HG02852 (cell line): Measurements from ENCODE around the gene RASSF5.

Experiments
- ATAC-seq: cut with Tn5 transposase; IDR thresholded peaks from one replicate; pipeline ENCODE4 v1.9.1; 2021; ENCODE audit warnings: mild to moderate bottlenecking, moderate library complexity; ENCODE audit not compliant: unreplicated experiment

The RASSF5 gene

DNA sequence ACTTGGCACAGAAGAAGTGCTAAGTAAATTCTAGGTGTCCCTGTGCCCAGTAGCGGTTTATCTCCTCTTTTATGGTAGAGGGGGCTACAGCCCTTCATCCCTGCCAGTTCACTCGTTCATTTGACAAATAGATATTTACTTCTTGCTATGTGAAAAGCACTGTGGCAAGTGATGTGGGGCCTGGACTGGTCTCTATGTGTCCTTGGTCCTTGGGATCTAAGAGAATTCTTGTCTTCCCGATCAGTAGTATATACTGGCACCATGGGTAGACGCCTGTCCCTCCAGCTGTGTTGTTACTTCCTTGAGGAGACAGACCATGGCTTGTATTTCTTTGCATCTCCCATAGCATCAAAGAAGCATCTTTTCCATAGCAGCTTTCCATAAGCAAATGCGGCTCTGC lies 75.2 kb downstream of the RASSF5 start:
- no peak for ATAC-seq

GRCh38 chr1:206582971-206583706 lies 75.8 kb downstream of the RASSF5 start:
- ATAC-seq: no peak

DNA sequence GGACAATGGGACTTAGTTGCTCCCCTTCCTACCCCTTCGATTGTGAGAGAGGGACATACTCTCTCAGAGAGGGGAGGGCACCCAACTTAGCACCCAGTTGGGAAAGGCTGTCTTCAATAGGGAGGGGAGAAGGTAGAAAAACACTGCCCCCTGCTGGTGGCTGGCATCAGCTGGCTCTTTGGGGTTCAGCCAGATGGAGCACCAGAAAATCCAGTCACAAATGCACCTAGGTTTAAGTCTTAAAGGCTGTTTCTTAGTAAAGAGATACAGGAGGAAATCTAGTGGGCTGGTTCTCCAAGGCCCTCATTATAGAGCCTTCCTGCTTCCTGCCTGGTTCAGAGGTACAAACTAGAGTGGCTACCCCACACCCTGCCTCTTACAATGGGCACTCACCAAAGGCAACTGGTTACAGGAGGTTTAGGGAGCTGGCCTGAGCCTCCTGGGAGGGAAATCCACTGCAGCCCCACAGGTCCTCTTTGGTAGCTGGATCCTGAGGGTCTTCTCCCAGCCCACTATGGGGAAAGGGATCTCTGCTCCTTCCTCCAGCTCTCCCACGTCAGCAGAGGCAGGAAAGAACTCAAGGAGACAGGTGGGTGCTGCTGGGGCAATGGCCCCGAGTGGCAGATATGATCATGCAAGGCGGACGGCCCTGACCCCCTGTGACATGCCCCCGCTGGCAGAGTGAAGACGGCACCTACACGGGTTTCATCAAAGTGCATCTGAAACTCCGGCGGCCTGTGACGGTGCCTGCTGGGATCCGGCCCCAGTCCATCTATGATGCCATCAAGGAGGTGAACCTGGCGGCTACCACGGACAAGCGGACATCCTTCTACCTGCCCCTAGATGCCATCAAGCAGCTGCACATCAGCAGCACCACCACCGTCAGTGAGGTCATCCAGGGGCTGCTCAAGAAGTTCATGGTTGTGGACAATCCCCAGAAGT lies 76.6 kb downstream of the RASSF5 start:
- no peak for ATAC-seq

GRCh38 chr1:206584683-206585082 lies 77.4 kb downstream of the RASSF5 start:
- ATAC-seq: no peak

DNA sequence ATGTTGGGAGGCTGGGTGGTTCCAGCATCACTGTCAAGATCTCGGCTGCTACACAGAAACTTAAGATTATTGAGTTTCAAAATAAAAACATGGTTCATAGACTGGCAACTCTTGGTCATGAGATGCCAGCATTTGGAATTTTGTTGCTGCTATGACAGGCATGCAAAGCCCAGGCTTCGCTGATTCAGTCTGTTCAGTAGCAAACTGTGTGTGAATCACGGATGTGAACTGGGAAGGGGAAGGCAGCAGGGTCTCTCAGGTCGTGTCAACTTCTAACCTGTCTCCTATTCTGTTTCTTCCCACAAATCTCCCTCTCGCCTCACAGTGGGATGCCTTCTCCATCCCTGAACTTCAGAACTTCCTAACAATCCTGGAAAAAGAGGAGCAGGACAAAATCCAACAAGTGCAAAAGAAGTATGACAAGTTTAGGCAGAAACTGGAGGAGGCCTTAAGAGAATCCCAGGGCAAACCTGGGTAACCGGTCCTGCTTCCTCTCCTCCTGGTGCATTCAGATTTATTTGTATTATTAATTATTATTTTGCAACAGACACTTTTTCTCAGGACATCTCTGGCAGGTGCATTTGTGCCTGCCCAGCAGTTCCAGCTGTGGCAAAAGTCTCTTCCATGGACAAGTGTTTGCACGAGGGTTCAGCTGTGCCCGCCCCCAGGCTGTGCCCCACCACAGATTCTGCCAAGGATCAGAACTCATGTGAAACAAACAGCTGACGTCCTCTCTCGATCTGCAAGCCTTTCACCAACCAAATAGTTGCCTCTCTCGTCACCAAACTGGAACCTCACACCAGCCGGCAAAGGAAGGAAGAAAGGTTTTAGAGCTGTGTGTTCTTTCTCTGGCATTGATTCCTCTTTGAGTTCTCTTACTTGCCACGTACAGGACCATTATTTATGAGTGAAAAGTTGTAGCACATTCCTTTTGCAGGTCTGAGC lies 79.4 kb downstream of the RASSF5 start:
- no peak for ATAC-seq

- no peak for ATAC-seq
Observed at GRCh38 chr1:206587904-206588303, 80.6 kb downstream of the RASSF5 start.

- no peak for ATAC-seq
Observed at GRCh38 chr1:206588492-206588891, 81.2 kb downstream of the RASSF5 start.

DNA sequence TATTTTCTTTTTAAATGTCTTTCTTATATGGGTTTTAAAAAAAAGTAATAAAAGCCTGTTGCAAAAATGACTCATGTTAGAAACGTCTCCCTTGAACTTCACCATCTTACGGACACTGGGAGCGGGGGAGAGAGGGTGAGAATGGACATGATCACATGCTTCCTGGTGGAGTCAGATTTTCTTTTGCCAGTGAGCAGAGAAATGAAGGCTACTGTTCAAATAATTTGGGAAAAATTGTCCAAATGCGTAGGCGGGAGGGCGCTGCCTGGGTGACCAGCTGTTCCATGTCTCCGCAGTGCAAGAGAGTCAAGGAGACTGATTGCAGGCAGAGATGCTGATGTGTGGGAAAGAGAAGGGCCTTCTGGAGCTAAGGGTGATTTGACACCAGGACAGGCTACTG lies 81.9 kb downstream of the RASSF5 start:
- ATAC-seq: no peak

DNA sequence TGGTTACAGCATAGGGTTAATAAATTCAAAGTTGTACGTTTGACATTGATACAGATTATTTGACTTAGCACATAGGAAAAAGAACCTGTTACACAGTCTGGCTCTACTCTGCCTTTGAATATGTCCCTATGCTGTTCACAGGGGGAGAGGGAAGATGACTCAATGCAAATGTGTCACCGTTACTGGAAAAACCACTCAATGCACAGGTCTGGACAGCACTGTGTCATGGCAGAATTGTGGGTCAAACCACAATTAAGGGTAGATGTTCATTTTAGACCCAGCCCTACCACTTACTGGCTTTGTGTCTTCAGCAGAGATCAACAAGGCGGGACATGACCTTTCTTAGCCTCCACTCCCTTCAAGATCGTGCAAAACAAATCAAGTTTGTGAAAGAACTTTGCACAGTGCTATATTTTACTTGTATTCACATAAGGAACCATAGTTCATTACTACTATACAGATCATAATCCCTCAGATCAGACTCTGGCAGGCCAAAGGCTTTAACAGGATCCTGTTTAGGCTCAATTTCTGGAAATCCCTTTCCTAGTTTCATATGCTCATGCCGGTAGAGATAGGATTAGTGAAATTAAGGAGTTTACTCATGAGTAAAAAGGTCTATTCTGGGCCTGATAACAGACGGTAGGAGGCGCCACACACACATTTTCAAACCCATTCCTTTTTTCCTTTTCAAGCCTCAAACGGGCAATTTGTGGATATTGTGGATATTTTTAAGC lies 82.9 kb downstream of the RASSF5 start:
- peak; percentile 73 for ATAC-seq

- no peak for ATAC-seq
Observed at GRCh38 chr1:206591226-206591625, 83.9 kb downstream of the RASSF5 start.

DNA sequence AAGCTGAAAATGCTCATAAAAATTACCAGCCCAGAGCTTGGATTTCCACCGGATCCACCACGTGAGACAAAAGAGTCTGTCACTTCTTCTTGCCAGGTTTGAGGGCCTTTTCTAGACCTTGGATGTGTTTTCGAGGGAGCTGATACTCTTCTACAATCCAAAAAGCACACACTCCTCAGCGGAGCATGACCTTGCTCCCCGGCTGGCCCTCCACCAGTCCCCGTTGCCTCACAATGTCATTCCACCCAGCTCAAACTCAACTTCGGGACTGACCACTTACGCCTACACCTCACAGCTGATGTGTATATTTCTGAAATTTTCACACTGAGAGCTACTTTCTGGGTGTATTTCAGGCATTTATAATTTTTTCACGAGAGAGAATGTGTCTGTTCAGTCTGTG lies 84.4 kb downstream of the RASSF5 start:
- no peak for ATAC-seq

- no peak for ATAC-seq
Observed at GRCh38 chr1:206593351-206593925, 86.1 kb downstream of the RASSF5 start.

GRCh38 chr1:206595581-206596318 lies 88.4 kb downstream of the RASSF5 start:
- ATAC-seq: no peak

DNA sequence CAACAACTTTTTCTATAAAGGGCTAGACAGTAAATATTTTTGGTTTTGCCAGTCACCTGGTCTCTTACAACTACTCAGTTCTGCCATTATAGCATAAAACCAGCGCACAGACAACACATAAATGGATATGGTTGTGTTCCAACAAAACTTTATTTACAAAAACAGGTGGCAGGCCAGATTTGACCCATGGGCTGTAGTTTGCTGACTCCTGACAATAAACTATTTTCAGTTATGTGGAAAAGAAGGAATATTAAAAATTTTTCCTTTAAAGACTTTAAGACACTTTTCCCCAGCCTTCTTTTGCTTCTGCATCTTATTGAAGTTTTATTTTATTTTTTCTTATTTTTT lies 89.0 kb downstream of the RASSF5 start:
- ATAC-seq: no peak

- ATAC-seq: no peak
Observed at GRCh38 chr1:206600527-206600926, 93.2 kb downstream of the RASSF5 start.

GRCh38 chr1:206604861-206605260 lies 97.5 kb downstream of the RASSF5 start:
- no peak for ATAC-seq

- no peak for ATAC-seq
Observed at GRCh38 chr1:206606867-206607266, 99.5 kb downstream of the RASSF5 start.

DNA sequence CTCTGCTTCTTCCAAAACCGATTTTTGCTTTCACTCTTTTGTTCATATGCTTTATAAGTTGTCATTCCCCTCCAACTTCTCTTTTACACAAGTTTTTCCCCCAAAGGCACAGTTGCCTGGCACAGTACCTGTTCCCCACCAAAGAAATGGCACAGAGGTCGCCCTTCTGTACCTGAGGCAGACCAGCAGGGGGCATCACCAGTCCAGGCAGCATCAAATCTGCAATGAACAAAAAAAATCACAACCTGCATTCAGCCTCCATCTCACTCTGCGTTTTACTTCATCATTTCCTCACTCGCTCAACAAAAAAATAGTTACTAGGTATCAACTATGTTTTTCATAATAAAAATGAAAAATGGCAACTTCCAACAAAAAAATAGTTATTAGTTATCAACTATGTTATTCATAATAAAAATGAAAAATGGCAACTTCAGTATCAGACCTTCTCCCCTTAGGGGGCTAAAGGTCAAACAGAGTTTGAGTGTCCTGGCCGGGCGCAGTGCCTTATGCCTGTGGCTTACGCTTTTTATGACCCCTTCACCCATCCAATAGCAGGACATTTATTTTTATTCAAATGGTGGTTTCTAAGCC lies 100.9 kb downstream of the RASSF5 start:
- no peak for ATAC-seq
